Liver (tissue), 9 donors: ENCODE results near the gene TRDN. TPM values are rescaled to one million over a fixed set of nuclear protein-coding genes. Genes with fewer than 3 reads are reported as not detected.

ENCODE experiments used
- DNase-seq: peaks from one replicate; pipeline ENCODE4 v3.0.0-alpha.2; 2017; ENCODE audit warnings: low spot score
- H3K27ac ChIP-seq, 2 donors: one replicate each; pipeline ENCODE4 v1.7.0; 2013; ENCODE audit warnings: inconsistent platforms in 2 of 2, low read length in 2 of 2, control low read depth in 1 of 2, low read depth in 1 of 2, mild to moderate bottlenecking in 1 of 2
- H3K27me3 ChIP-seq, 4 donors: one replicate each; pipeline versions ENCODE4 v1.6.1 to v1.7.0; 2013; ENCODE audit warnings: low read length in 3 of 4, inconsistent platforms in 1 of 4, mild to moderate bottlenecking in 1 of 4, moderate library complexity in 1 of 4; ENCODE audit not compliant: control insufficient read depth in 4 of 4, insufficient read depth in 4 of 4
- H3K36me3 ChIP-seq, 4 donors: one replicate each; pipeline versions ENCODE4 v1.6.1 to v1.7.0; 2013; ENCODE audit warnings: low read length in 3 of 4, mild to moderate bottlenecking in 3 of 4, low read depth in 1 of 4, moderate library complexity in 1 of 4; ENCODE audit not compliant: control insufficient read depth in 4 of 4, insufficient read depth in 3 of 4
- H3K4me1 ChIP-seq, 4 donors: one replicate each; pipeline versions ENCODE4 v1.6.1 to v1.7.0; 2013; ENCODE audit warnings: low read length in 3 of 4, mild to moderate bottlenecking in 3 of 4, moderate library complexity in 1 of 4; ENCODE audit not compliant: control insufficient read depth in 4 of 4, insufficient read depth in 4 of 4
- H3K4me3 ChIP-seq, 3 donors: one replicate each; pipeline versions ENCODE4 v1.6.1 to v1.7.0; 2013; ENCODE audit warnings: low read length in 3 of 3, control low read depth in 1 of 3, low read depth in 1 of 3, mild to moderate bottlenecking in 1 of 3
- H3K9ac ChIP-seq, 2 donors: one replicate each; pipeline ENCODE4 v1.7.0; 2013; ENCODE audit warnings: low read length in 2 of 2, mild to moderate bottlenecking in 2 of 2, moderate library complexity in 2 of 2, control low read depth in 1 of 2, low read depth in 1 of 2
- H3K9me3 ChIP-seq, 4 donors: one replicate each; pipeline versions ENCODE4 v1.6.1 to v1.7.0; 2013; ENCODE audit warnings: low read length in 3 of 4; ENCODE audit not compliant: control insufficient read depth in 4 of 4
- ATF3 ChIP-seq: IDR thresholded peaks from 2 replicates; pipeline ENCODE4 v1.6.1; 2016; ENCODE audit warnings: antibody characterized with exemption
- CTCF ChIP-seq: fragments of 150-350 bp; IDR thresholded peaks from 2 replicates; pipeline ENCODE4 v1.5.1; 2017; ENCODE audit warnings: improper control_type of control experiment, low read depth, low read length; ENCODE audit not compliant: missing input control
- EGR1 ChIP-seq, 2 donors: IDR thresholded peaks; 2 replicates each; pipeline ENCODE4 v1.6.1; 2016 to 2018; ENCODE audit warnings: antibody characterized with exemption in 2 of 2, low read depth in 2 of 2
- FOXA1 ChIP-seq: IDR thresholded peaks from 2 replicates; pipeline ENCODE4 v1.6.1; 2016; ENCODE audit warnings: antibody characterized with exemption
- FOXA2 ChIP-seq: IDR thresholded peaks from 2 replicates; pipeline ENCODE4 v1.6.1; 2016; ENCODE audit warnings: antibody characterized with exemption
- GABPA ChIP-seq, 2 donors: IDR thresholded peaks in 1 of 2; conservative IDR thresholded peaks in 1 of 2; 2 replicates each; pipeline ENCODE4 v1.6.1; 2016; ENCODE audit warnings: antibody characterized with exemption in 2 of 2, mild to moderate bottlenecking in 1 of 2, moderate library complexity in 1 of 2
- HNF4G ChIP-seq: IDR thresholded peaks from 2 replicates; pipeline ENCODE4 v1.6.1; 2016; ENCODE audit warnings: antibody characterized with exemption
- JUND ChIP-seq, 2 donors: IDR thresholded peaks; 2 replicates each; pipeline ENCODE4 v1.6.1; 2016; ENCODE audit warnings: antibody characterized with exemption in 2 of 2
- NR2F2 ChIP-seq: IDR thresholded peaks from 2 replicates; pipeline ENCODE4 v1.6.1; 2016; ENCODE audit warnings: antibody characterized with exemption
- RAD21 ChIP-seq, 2 donors: IDR thresholded peaks; 2 replicates each; pipeline ENCODE4 v1.6.1; 2016; ENCODE audit warnings: antibody characterized with exemption in 2 of 2, mild to moderate bottlenecking in 2 of 2
- REST ChIP-seq: IDR thresholded peaks from 2 replicates; pipeline ENCODE4 v1.6.1; 2016; ENCODE audit warnings: antibody characterized with exemption, mild to moderate bottlenecking
- RXRA ChIP-seq, 2 donors: IDR thresholded peaks; 2 replicates each; pipeline ENCODE4 v1.6.1; 2017 to 2018; ENCODE audit warnings: antibody characterized with exemption in 2 of 2, mild to moderate bottlenecking in 1 of 2
- SP1 ChIP-seq: IDR thresholded peaks from 2 replicates; pipeline ENCODE4 v1.6.1; 2018; ENCODE audit warnings: antibody characterized with exemption, mild to moderate bottlenecking
- TAF1 ChIP-seq: conservative IDR thresholded peaks from 2 replicates; pipeline ENCODE4 v1.6.1; 2016; ENCODE audit warnings: antibody characterized with exemption, mild to moderate bottlenecking
- YY1 ChIP-seq: IDR thresholded peaks from 2 replicates; pipeline ENCODE4 v1.6.1; 2016; ENCODE audit warnings: antibody characterized with exemption, mild to moderate bottlenecking
- ZBTB33 ChIP-seq: IDR thresholded peaks from 2 replicates; pipeline ENCODE4 v1.6.1; 2016; ENCODE audit warnings: antibody characterized with exemption
- WGBS: extraction: QIAGEN DNeasy Blood & Tissue Kit; methylation state at CpG from one replicate; pipeline ENCODE4 v1.1.7; 2013; 5-methylcytosine and 5-hydroxymethylcytosine counted together
- polyA plus RNA-seq, 2 donors: library from polyadenylated mRNA; stranded (reverse) in 1 of 2; unstranded in 1 of 2; fragments of 200-250 nt in 1 of 2; fragments of >200 nt in 1 of 2; fragmentation: Nextera tagmentation in 1 of 2; extraction: Ambion mirVana in 1 of 2; gene quantifications; one replicate each; pipeline versions ENCODE4 v1.2.1 to v1.2.3, GENCODE V29; 2013 to 2015
- total RNA-seq, 2 donors: library from RNA; depleted of rRNA; stranded (reverse); fragments of >200 nt; gene quantifications; one replicate each; pipeline ENCODE4 v1.2.3, GENCODE V29; 2014
- donor health status: healthy.
- donor health status: healthy.
- donor health status: healthy.
- donor health status: healthy.
- donor health status: healthy.

TRDN gene
- total and polyA plus RNA-seq, 4 donors = 0.08 to 0.79 TPM; not detected in 2

- 44% methylated on average over 2 of the region's 2 CpGs for WGBS
- DNase-seq = no peak
- Histone ChIP-seq H3K4me3 (no peak overlapping the region), H3K9me3 (no peaks in the 10 kb centered on the region), H3K4me1 (no peaks in the 10 kb centered on the region), H3K36me3 (no peaks in the 10 kb centered on the region), H3K27ac (no peak overlapping the region), H3K27me3 (peaks cover 0 to 13% (median 0%) of the 10 kb centered on the region in 4 donors), H3K9ac (no peak overlapping the region)
- no peak for TF ChIP-seq SP1
- no peak for TF ChIP-seq FOXA1
- no peak for TF ChIP-seq EGR1 (IDR thresholded peaks at IDR 0.05; ENCODE audit: low read depth in 2 of 2)
- TF ChIP-seq YY1 = no peak
- no peak for TF ChIP-seq TAF1
- no peak for TF ChIP-seq HNF4G
- TF ChIP-seq NR2F2 = no peak
- TF ChIP-seq JUND (IDR thresholded peaks at IDR 0.05) = no peak
- no peak for TF ChIP-seq CTCF
- TF ChIP-seq RAD21 (IDR thresholded peaks at IDR 0.05) = no peak
- TF ChIP-seq GABPA (IDR thresholded peaks at IDR 0.05 in 1 of 2, conservative IDR thresholded peaks at IDR 0.05 in 1 of 2) = no peak
- TF ChIP-seq FOXA2 = no peak
- no peak for TF ChIP-seq RXRA (IDR thresholded peaks at IDR 0.05)
- TF ChIP-seq ATF3 = no peak
- no peak for TF ChIP-seq REST
- no peak for TF ChIP-seq ZBTB33
Observed at GRCh38 chr6:123383718-123384117, 253.0 kb downstream of the TRDN start.

- Histone ChIP-seq H3K36me3 (no peaks in the 10 kb centered on the region), H3K27ac (no peak overlapping the region), H3K9ac (no peak overlapping the region), H3K4me3 (no peak overlapping the region), H3K27me3 (peaks cover 0 to 6% (median 0%) of the 10 kb centered on the region in 4 donors), H3K4me1 (no peaks in the 10 kb centered on the region), H3K9me3 (no peaks in the 10 kb centered on the region)
- DNase-seq = no peak
- 18% methylated on average over 5 of the region's 5 CpGs for whole genome bisulfite sequencing
- peak; percentile 20 for TF ChIP-seq CTCF
- no peak for TF ChIP-seq NR2F2
- TF ChIP-seq ZBTB33 = no peak
- TF ChIP-seq GABPA (IDR thresholded peaks at IDR 0.05 in 1 of 2, conservative IDR thresholded peaks at IDR 0.05 in 1 of 2) = no peak
- peak; percentile 54 to 58 for TF ChIP-seq RAD21 (IDR thresholded peaks at IDR 0.05)
Observed at GRCh38 chr6:123380257-123380656, 256.5 kb downstream of the TRDN start.
